Urinary bladder (tissue), 4 donors: Measurements from ENCODE around the gene CLBA1. TPM values are rescaled to one million over a fixed set of nuclear protein-coding genes. Genes with fewer than 3 reads are reported as not detected.
"Not testable (repeated sequence)": the region's sequence is repeated elsewhere in the genome, so short reads cannot be mapped to it uniquely, and the experiment has no call there.

Source experiments
- DNase-seq: peaks from one replicate; pipeline ENCODE4 v3.0.0-alpha.2; 2015; ENCODE audit errors: extremely low spot score
- H3K27ac ChIP-seq: one replicate; pipeline ENCODE4 v1.5.1; 2013; ENCODE audit warnings: low read depth, mild to moderate bottlenecking, moderate library complexity
- H3K36me3 ChIP-seq: one replicate; pipeline ENCODE4 v1.6.1; 2013; ENCODE audit warnings: mild to moderate bottlenecking, moderate library complexity; ENCODE audit not compliant: insufficient read depth
- H3K4me1 ChIP-seq: one replicate; pipeline ENCODE4 v1.6.1; 2013; ENCODE audit warnings: mild to moderate bottlenecking, moderate library complexity; ENCODE audit not compliant: insufficient read depth
- H3K4me3 ChIP-seq: one replicate; pipeline ENCODE4 v1.5.1; 2013; ENCODE audit warnings: low read depth, low read length
- WGBS: extraction: QIAGEN DNeasy Blood & Tissue Kit; methylation state at CpG from one replicate; pipeline ENCODE4 v1.1.7; 2013; 5-methylcytosine and 5-hydroxymethylcytosine counted together
- polyA plus RNA-seq: library from polyadenylated mRNA; stranded (reverse); fragments of 200-250 nt; gene quantifications from one replicate; pipeline ENCODE4 v1.2.3, GENCODE V29; 2013
- total RNA-seq: library from RNA; depleted of rRNA; stranded (reverse); fragments of >200 nt; gene quantifications from one replicate; pipeline ENCODE4 v1.2.3, GENCODE V29; 2014
- donor health status: healthy with polysubstance abuse.
- donor health status: healthy.

The CLBA1 gene
- total and polyA plus RNA-seq, 2 donors, result 4.7 to 10.1 TPM

DNA sequence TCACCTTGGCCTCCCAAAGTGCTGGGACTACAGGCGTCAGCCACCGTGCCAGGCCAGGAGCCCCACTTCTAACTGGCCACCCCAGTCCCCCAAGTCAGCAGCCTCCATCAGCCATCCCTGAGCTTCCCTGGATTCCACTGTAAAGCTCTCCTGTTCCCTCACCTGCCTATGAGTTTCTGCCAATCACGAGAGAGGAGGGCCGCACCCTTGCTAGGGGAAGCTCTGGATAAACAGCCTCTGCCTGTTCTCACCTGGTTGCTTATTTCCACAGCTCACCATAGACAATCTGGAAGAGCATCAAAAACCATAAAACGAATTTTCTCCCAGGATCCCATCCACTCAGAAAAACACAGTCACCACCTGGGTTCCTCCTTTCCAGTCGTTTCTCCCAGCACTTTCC is 30.3 kb downstream of the CLBA1 start:
- no peak for DNase-seq
- Histone ChIP-seq H3K36me3 (peaks cover 2% of the 10 kb centered on the region), H3K4me1 (peaks cover 2% of the 10 kb centered on the region), H3K27ac (no peak overlapping the region), H3K4me3 (no peak overlapping the region)
- WGBS, result 85% methylated on average over 6 of the region's 6 CpGs

DNA sequence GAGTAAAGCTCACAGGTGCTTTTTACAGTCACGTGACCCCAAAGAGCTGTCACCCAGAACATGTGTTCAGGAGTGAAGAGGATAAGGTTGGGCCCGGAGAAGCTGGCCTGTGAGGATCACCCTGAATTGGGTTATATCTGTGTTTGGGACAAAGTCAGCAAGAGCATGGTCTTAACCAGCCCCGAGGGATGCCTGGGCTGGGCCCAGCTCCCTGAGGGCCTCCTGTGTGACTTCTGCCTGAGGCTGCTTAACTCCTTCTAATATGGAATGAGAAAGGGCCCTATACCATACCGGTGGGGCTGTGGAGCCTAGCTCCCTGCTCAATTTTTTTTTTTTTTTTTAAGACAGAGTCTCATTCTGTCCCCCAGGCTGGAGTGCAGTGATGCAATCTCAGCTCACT is 32.8 kb downstream of the CLBA1 start:
- no peaks in the 10 kb centered on the region for H3K36me3 ChIP-seq
- DNase-seq, result no peak
- H3K27ac ChIP-seq, result no peak overlapping the region
- WGBS, result 79% methylated on average over 4 of the region's 4 CpGs
- peaks cover 5% of the 10 kb centered on the region for H3K4me1 ChIP-seq
- H3K4me3 ChIP-seq, result no peak overlapping the region

DNA sequence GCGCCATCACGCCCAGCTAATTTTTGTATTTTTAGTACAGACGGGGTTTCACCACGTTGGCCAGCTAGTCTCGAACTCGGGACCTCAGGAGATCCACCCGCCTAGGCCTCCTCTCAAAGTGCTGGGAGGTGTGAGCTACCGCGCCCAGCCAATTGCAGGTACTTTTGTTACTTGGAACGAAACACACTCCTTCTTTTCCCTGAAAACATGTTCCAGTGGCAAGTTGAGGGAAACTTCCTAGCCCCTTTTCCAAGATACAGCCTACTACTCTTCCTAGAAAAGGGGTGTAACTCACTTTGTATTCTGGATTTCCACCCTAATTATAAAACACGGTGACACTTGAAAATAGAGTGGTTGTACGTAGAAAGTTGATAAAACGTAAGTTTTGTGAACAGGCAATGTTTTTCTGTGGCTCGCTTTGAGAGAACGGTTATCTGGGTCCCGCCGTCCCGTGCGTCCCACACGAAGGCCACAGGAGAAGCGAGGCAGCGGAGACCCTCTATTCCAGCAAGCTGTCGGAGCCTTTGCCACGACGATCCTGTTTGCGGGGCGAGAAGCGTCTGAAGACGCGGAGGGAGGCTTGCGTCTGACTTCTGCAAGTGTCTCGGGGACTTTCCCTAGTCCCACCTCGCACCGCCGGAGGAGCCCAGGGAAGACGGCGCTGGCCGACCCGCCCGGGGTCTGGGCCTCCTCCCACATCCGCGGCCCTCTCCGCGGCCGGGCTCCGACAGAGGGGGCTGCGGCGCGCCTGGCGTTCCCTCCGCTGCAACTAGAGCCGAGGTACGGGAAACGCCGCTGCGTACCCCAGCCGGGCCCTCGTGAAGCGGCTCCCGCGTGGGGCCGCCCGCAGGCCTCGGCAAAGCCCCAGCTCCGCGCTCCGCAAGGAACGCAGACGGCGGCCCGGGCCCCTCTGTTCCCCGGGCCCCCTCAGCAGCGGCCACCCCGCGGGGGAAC is 34.5 kb downstream of the CLBA1 start:
- no peaks in the 10 kb centered on the region for H3K36me3 ChIP-seq
- H3K27ac ChIP-seq, result peak overlapping the region; percentile 73
- peaks cover 5% of the 10 kb centered on the region for H3K4me1 ChIP-seq
- no peak for DNase-seq
- WGBS, result 4% methylated on average over 75 of the region's 75 CpGs
- H3K4me3 ChIP-seq, result peak overlapping the region; percentile 97

DNA sequence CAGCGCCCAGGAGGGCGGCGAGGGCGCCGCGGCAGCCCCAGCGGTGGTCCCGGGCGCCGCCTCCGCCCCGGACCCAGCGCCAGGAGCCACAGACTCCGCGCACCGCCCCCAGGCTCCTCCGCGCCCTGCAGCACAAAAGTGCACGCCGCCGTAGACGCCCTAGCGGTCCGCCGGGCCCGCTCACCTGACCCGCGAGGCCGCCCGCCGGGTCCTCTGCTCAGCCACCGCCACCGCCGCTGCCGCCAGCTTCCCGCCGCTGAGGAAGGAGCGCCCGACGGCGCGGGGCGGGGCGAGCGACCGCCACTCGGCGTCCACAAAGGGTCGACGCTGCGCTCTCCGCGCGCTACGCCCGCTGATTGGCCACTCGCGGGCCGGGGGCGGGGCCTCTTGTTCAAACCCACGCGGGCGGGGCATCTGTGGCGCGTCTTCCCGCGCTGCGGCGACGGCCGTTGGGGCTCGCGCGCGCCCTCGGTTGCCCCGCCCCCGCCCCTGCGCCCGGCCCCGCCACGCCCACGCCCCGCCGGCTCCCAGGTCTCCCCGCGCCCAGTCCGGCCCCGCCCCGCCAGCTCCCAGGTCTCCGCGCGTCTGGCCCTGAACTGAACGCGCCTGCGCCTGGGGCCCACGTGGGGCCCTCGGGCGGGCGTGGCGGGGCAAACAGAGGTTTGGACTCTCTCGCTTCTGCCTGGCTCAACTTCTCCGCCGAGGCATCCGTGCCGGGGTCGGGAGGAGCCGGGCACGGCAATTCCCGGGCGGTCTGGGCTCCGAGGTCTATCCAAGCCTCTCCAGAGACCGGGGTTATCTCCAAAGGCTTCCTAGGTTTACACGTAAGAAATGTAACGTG is 35.4 kb downstream of the CLBA1 start, which contains the start of gene CDCA4:
TSS of gene CDCA4 (minus strand) at position 269 of the 841 bp plus-strand sequence. CDS start 9,154 bp downstream, outside the sequence.
- Histone ChIP-seq H3K36me3 (no peaks in the 10 kb centered on the region), H3K4me3 (peak within 1 kb of the TSS; percentile 97), H3K27ac (peak within 1 kb of the TSS; percentile 73), H3K4me1 (peaks cover 5% of the 10 kb centered on the region)
- peak; percentile 90 for DNase-seq
- WGBS, result under 1% methylated on average over 115 of the region's 115 CpGs

DNA sequence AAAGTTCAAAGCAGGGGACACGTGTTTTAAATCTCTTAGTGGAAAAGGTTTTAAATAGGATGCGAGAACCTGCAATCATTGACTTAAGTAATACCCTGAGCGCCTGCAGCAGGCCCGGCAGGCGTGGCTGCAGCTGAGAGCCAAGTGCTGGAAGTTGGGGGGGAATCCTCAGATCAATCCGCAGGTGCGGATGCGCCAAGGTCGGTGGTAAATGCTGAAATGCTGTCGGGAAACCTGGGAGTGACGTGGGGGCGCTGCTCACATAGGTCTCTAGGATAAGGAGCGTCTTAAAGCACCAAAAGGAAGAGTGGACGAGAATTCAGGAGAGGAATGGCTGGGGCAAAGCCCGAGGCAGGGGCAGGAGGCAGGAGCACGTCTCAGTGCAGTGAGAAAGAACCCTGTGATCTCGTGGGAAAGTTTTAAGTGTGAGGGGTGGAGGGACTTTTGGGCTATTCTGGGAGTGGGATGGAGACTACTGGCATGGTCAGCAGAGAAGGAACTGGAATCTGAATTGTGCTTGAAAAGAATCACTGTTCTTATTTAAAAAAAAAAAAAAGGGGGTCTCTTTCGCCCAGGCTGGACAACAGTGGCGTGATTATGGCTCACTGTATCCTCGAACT is 36.2 kb downstream of the CLBA1 start:
- no peak for DNase-seq
- peak overlapping the region; percentile 50 for H3K4me3 ChIP-seq
- H3K36me3 ChIP-seq, result no peaks in the 10 kb centered on the region
- peaks cover 5% of the 10 kb centered on the region for H3K4me1 ChIP-seq
- WGBS, result 10% methylated on average over 20 of the region's 20 CpGs
- peak overlapping the region; percentile 49 for H3K27ac ChIP-seq

DNA sequence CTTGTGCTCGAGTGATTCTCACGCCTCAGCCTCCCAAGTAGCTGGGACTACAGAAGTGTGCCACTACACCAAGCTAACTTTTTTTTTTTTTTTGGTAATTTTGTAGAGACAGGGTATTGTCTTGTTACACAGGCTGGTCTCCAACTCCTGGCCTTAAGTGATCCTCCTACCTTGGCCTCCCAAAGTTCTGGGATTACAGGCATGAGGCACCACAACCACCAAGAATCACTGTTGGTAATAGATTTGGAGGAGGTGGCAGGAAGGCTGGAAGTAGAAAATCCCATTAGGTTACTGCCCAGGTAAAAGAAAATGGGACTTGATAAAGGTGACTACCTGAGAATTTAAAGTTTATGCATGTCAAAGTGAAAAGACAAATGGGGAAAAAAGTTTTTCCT is 36.7 kb downstream of the CLBA1 start:
- H3K36me3 ChIP-seq, result no peaks in the 10 kb centered on the region
- H3K4me1 ChIP-seq, result peaks cover 5% of the 10 kb centered on the region
- 69% methylated on average over 2 of the region's 2 CpGs for WGBS
- DNase-seq, result no peak
- H3K4me3 ChIP-seq, result no peak overlapping the region
- no peak overlapping the region for H3K27ac ChIP-seq

DNA sequence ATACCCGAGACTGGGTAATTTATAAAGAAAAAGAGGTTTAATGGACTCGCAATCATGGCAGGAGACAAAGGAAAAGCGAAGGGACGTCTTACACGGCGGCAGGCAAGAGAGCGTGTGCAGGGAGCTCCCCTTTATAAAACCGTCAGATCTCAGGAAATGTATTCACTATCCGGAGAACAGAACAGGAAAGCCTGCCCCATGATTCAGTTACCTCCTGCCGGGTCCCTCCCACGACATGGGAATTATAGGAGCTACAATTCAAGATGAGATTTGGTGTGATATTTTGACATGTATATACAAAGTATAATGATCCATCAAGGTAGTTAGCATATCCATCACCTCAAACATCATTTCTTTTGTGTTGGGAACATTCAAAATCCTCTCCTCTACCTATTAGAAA is 37.6 kb downstream of the CLBA1 start:
- H3K36me3 ChIP-seq, result no peaks in the 10 kb centered on the region
- 66% methylated on average over 11 of the region's 11 CpGs for WGBS

DNA sequence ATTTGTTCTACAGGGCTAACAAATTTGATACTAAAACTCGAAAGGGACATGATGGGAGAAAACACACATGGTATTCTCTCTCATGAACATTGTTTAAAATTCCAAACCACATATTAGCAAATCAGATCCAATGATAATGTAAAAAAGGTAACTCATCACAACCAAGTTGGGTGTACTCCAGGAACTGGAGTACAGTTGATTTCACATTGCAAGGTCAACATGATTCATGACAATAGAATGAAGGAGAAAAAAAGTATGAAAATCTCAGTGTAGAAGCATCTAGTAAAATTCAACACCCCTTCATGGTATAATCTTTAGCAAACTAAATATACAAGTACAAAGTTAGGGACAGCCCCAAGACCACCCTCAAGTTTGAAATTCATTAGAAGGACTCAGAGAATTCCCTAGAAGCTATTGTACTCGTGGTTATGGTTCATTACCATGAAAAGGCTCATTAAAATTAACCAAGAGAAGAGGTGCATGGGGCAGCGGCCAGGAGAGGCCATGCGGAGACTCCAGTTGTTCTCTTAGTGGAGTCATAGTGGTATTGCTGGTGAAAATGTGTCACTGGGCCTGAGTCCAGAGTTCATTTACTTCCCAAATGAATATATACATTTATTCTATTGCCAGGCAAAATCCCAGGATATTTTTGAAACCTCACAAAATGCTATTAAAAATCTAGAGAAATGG is 38.3 kb downstream of the CLBA1 start:
- Histone ChIP-seq H3K36me3 (no peaks in the 10 kb centered on the region), H3K4me3 (no peak overlapping the region), H3K4me1 (peaks cover 5% of the 10 kb centered on the region), H3K27ac (no peak overlapping the region)
- WGBS, result 69% methylated on average over 4 of the region's 4 CpGs
- DNase-seq, result no peak

More for the DNA sequence above, 37.6 kb downstream of the CLBA1 start:
- Histone ChIP-seq H3K27ac (no peak overlapping the region), H3K4me1 (peaks cover 5% of the 10 kb centered on the region), H3K4me3 (no peak overlapping the region)
- no peak for DNase-seq

DNA sequence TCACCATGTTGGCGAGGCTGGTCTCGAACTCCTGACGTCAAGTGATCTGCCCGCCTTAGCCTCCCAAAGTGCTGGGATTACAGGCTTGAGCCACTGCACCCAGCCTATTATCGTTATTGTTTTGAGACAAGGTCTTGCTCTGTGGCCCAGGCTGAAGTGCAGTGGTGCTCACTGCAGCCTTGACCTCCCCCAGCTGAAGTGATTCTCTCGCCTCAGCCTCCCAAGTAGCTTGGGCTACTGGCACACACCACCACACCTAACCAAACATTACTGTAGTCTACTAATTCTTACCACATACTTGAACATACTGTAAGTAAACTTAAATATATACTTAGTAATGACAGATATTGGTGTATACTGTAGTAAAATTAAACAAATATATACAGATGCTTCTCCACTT is 39.8 kb downstream of the CLBA1 start:
- Histone ChIP-seq H3K4me1 (peaks cover 5% of the 10 kb centered on the region), H3K4me3 (no peak overlapping the region), H3K27ac (no peak overlapping the region), H3K36me3 (no peaks in the 10 kb centered on the region)
- WGBS, result 97% methylated on average over 6 of the region's 6 CpGs
- no peak for DNase-seq

DNA sequence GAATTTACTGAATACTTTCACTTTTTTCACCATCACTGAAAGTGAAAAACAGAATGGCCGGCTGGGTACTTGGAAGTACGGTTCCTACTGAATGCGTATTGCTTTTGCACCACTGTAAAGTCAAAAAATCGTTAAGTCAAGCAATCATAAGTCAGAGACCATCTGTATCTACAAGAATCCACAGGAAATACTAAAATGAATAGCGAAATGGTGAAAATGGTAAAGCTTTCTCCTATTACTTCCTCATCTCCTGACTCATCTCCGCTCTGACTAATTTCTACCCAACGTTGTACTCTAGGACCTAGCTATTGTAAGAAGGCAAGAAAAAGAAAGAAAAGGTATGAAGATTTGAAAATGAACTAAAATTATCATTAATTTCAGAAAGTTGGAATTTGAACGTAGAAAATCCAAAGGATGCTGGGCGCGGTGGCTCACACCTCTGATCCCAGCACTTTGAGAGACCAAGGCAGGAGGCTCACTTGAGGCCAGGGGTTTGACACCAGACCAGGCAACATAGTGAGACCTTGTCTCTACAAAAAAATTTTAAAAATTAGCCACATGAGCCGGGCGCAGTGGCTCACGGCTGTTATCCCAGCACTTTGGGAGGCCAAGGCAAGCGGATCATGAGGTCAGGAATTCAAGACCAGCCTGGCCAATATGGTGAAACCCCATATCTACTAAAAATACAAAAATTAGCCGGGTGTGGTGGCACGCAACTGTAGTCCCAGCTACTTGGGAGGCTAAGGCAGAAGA is 40.6 kb downstream of the CLBA1 start:
- peaks cover 2% of the 10 kb centered on the region for H3K4me1 ChIP-seq
- no peak overlapping the region for H3K4me3 ChIP-seq
- DNase-seq, result no peak
- H3K36me3 ChIP-seq, result no peaks in the 10 kb centered on the region
- 90% methylated on average over 16 of the region's 16 CpGs for WGBS
- no peak overlapping the region for H3K27ac ChIP-seq

DNA sequence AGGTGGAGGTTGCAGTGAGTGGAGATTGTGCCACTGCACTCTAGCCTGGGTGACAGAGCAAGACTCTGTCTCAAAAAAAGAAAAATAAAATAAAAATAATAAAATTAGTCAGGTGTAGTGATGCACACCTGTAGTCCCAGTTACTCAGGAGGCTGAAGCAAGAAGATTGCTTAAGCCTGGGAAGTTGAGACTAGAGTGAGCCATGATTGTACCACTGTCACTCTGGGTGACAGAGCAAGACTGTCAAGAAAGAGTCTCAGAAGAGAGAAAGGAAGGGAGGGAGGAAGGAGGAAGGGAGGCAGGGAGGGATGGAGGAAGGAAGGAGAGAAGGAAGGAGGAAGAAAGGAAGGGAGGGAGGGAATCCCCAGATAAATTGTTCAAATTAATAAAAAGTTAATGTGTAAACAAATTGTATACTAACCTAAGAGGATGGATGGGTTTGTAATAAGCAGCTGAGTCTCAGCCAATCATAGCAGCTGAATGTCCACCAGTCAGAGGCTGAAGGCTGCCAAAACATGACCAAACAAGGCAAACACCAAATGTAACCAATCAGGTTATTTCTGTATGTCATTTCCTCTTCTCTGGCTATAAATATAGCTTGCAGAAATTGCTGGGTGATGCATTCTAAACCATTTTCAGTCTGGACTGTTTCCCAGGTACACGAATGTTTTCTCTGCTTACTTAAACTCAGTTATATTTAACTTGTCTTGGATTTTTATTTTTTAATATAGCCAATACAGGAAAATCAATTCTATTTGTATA is 41.4 kb downstream of the CLBA1 start:
- WGBS, result 9% methylated on average over 1 of the region's 1 CpG
- no peak overlapping the region for H3K4me3 ChIP-seq
- H3K36me3 ChIP-seq, result no peaks in the 10 kb centered on the region
- H3K4me1 ChIP-seq, result peaks cover under 1% of the 10 kb centered on the region
- DNase-seq, result no peak
- no peak overlapping the region for H3K27ac ChIP-seq

DNA sequence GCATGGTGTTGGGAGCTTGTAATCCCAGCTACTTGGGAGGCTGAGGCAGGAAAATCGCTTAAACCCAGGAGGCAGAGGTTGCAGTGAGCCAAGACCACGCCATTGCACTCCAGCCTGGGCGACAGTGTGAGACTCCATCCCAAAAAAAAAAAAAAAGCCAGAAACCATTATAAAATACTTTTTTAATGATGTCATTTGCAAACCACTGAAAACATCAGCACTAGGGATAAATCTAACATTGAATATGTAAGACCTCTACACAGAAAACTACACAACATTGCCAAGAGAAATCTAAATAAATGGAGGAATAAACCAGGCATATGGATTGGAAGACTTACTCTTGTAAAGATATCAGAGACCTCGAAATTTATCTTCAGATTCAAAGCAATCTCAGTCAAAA is 42.1 kb downstream of the CLBA1 start:
- H3K36me3 ChIP-seq, H3K4me1 ChIP-seq, DNase-seq, H3K27ac ChIP-seq, H3K4me3 ChIP-seq: not testable (repeated sequence)
- 63% methylated on average over 4 of the region's 4 CpGs for WGBS
